NCI-H82 (cell line): ENCODE measurements around the gene DCAF11.

Experiments
- DNase-seq: peaks from one replicate; lab custom pipeline; 2025; lab: John Stamatoyannopoulos, UW

The DCAF11 gene

GRCh38 chr14:24160850-24161804 lies 46.5 kb downstream of the DCAF11 start, which contains the start of gene IRF9:
TSS of gene IRF9 (plus strand) at chr14:24161265. CDS start at chr14:24162145, 880 bp downstream.
- peak; percentile 96 for DNase-seq

- no peak for DNase-seq
These were observed 47.5 kb downstream of the DCAF11 start for GRCh38 chr14:24162093-24162492.

GRCh38 chr14:24164518-24164991 lies 50.0 kb downstream of the DCAF11 start:
- no peak for DNase-seq

GRCh38 chr14:24165785-24166184 lies 51.2 kb downstream of the DCAF11 start:
- DNase-seq = no peak

GRCh38 chr14:24167469-24168114 lies 53.0 kb downstream of the DCAF11 start:
- no peak for DNase-seq

GRCh38 chr14:24171422-24172260 lies 57.1 kb downstream of the DCAF11 start, which contains the start of gene REC8:
TSS of gene REC8 (plus strand) at chr14:24172080. CDS start at chr14:24172553, 473 bp downstream.
- DNase-seq = peak; percentile 99

GRCh38 chr14:24172261-24172860 lies 57.8 kb downstream of the DCAF11 start:
- peak; percentile 57 for DNase-seq

GRCh38 chr14:24172871-24173281 lies 58.3 kb downstream of the DCAF11 start:
- DNase-seq = peak; percentile 33
